Neural progenitor cell (in vitro differentiated cells): ENCODE results near the gene ABHD16B. TPM values are rescaled to one million over a fixed set of nuclear protein-coding genes. Genes with fewer than 3 reads are reported as not detected.
A peak's percentile ranks its signal among the peaks of the same experiment; 100 is the strongest.
"Not testable (repeated sequence)": the region's sequence is repeated elsewhere in the genome, so short reads cannot be mapped to it uniquely, and the experiment has no call there.

ENCODE experiments used
- DNase-seq: peaks from one replicate; pipeline ENCODE4 v3.0.0-alpha.2; 2016; ENCODE audit warnings: low spot score
- H2AFZ ChIP-seq: fragments of 200-600 bp; sonication (generic); replicated peaks from 2 replicates; pipeline ENCODE4 v1.6.1; 2016; ENCODE audit warnings: antibody characterized with exemption
- H3F3A ChIP-seq: fragments of 200-600 bp; sonication (generic); 2 replicates; pipeline ENCODE4 v1.6.1; 2016; ENCODE audit warnings: antibody characterized with exemption, low read depth
- H3K27ac ChIP-seq: fragments of 200-600 bp; sonication (generic); 2 replicates; pipeline ENCODE4 v1.5.1; 2016; ENCODE audit warnings: mild to moderate bottlenecking
- H3K27me3 ChIP-seq: fragments of 200-600 bp; sonication (generic); 2 replicates; pipeline ENCODE4 v1.6.1; 2016; ENCODE audit warnings: mild to moderate bottlenecking, moderate library complexity
- H3K36me3 ChIP-seq: fragments of 200-600 bp; sonication (generic); 2 replicates; pipeline ENCODE4 v1.5.1; 2016
- H3K4me1 ChIP-seq: fragments of 200-600 bp; sonication (generic); 2 replicates; pipeline ENCODE4 v1.6.1; 2016; ENCODE audit warnings: mixed run types
- H3K4me2 ChIP-seq: fragments of 200-600 bp; sonication (generic); 2 replicates; pipeline ENCODE4 v1.6.1; 2016
- H3K4me3 ChIP-seq: fragments of 200-600 bp; sonication (generic); 2 replicates; pipeline ENCODE4 v1.5.1; 2016
- H3K79me2 ChIP-seq: fragments of 200-600 bp; sonication (generic); 2 replicates; pipeline ENCODE4 v1.6.1; 2016; ENCODE audit warnings: low read depth
- H3K9ac ChIP-seq: fragments of 200-600 bp; sonication (generic); 2 replicates; pipeline ENCODE4 v1.6.1; 2016
- H3K9me3 ChIP-seq: fragments of 200-600 bp; sonication (generic); 2 replicates; pipeline ENCODE4 v1.5.1; 2016; ENCODE audit warnings: low read depth
- H4K20me1 ChIP-seq: fragments of 200-600 bp; sonication (generic); 2 replicates; pipeline ENCODE4 v1.6.1; 2016; ENCODE audit warnings: low read depth
- H3K27ac Mint-ChIP-seq: 3 replicates; pipeline ENCODE4 v1.8.0; 2021; ENCODE audit warnings: mixed read lengths
- H3K27me3 Mint-ChIP-seq: 2 replicates; pipeline ENCODE4 v1.8.0; 2022; ENCODE audit warnings: low read depth, mild to moderate bottlenecking, inconsistent platforms, moderate library complexity, mixed read lengths; ENCODE audit not compliant: insufficient read depth
- H3K36me3 Mint-ChIP-seq: 3 replicates; pipeline ENCODE4 v1.8.0; 2021; ENCODE audit warnings: mixed read lengths
- H3K4me1 Mint-ChIP-seq: 3 replicates; pipeline ENCODE4 v1.8.0; 2021; ENCODE audit warnings: mixed read lengths
- H3K4me3 Mint-ChIP-seq: 3 replicates; pipeline ENCODE4 v1.8.0; 2021; ENCODE audit warnings: mild to moderate bottlenecking, moderate library complexity, mixed read lengths
- H3K9me3 Mint-ChIP-seq: 3 replicates; pipeline ENCODE4 v1.8.0; 2020; ENCODE audit warnings: mixed read lengths
- EZH2 ChIP-seq: fragments of 200-600 bp; sonication (generic); IDR thresholded peaks from 2 replicates; pipeline ENCODE4 v1.6.1; 2017; ENCODE audit warnings: antibody characterized with exemption, mild to moderate bottlenecking, moderate library complexity
- EZH2phosphoT487 ChIP-seq: fragments of 200-600 bp; sonication (generic); IDR thresholded peaks from 2 replicates; pipeline ENCODE4 v1.6.1; 2017; ENCODE audit warnings: antibody characterized with exemption
- total RNA-seq: library from RNA; depleted of rRNA; stranded (reverse); fragments of >200 nt; gene quantifications from 2 replicates; pipeline ENCODE4 v1.2.3, GENCODE V29; 2015; ENCODE audit warnings: low replicate concordance
- TF ChIP-seq, protein P1 (sequence below): fragments of 200-600 bp; sonication (generic); IDR thresholded peaks from 2 replicates; pipeline ENCODE4 v1.5.1; 2017; ENCODE audit warnings: antibody characterized with exemption, mild to moderate bottlenecking

Gene ABHD16B
- total RNA-seq, 1 donor from 2014 or later, result not detected

- Mint-ChIP-seq H3K36me3 (peaks cover 12% of the 10 kb centered on the region), H3K27me3 (no peaks in the 10 kb centered on the region), H3K4me3 (peak within 1 kb of the TSS; percentile 98), H3K9me3 (no peaks in the 10 kb centered on the region), H3K4me1 (peaks cover 14% of the 10 kb centered on the region), H3K27ac (peak within 1 kb of the TSS; percentile 76)
- Histone ChIP-seq H3K27me3 (no peaks in the 10 kb centered on the region), H3K4me2 (peak within 1 kb of the TSS; percentile 92), H3F3A (peaks cover 17% of the 10 kb centered on the region), H2AFZ (peak within 1 kb of the TSS; percentile 64), H3K36me3 (no peaks in the 10 kb centered on the region), H3K9ac (peak within 1 kb of the TSS; percentile 80), H4K20me1 (no peaks in the 10 kb centered on the region), H3K4me3 (peak within 1 kb of the TSS; percentile 79), H3K9me3 (no peaks in the 10 kb centered on the region), H3K79me2 (peaks cover 37% of the 10 kb centered on the region), H3K4me1 (peaks cover 6% of the 10 kb centered on the region), H3K27ac (peak within 1 kb of the TSS; percentile 57)
- TF ChIP-seq, protein P1, sequence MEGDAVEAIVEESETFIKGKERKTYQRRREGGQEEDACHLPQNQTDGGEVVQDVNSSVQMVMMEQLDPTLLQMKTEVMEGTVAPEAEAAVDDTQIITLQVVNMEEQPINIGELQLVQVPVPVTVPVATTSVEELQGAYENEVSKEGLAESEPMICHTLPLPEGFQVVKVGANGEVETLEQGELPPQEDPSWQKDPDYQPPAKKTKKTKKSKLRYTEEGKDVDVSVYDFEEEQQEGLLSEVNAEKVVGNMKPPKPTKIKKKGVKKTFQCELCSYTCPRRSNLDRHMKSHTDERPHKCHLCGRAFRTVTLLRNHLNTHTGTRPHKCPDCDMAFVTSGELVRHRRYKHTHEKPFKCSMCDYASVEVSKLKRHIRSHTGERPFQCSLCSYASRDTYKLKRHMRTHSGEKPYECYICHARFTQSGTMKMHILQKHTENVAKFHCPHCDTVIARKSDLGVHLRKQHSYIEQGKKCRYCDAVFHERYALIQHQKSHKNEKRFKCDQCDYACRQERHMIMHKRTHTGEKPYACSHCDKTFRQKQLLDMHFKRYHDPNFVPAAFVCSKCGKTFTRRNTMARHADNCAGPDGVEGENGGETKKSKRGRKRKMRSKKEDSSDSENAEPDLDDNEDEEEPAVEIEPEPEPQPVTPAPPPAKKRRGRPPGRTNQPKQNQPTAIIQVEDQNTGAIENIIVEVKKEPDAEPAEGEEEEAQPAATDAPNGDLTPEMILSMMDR, result no peak
- TF ChIP-seq EZH2 (no peak), EZH2phosphoT487 (no peak)
- peak; percentile 99 for DNase-seq
These were observed 3.8 kb downstream of the ABHD16B start, which contains the start of gene TPD52L2 for GRCh38 chr20:63864978-63865640. TSS of gene TPD52L2 (plus strand) at chr20:63865270. CDS start at chr20:63865366, 96 bp downstream.

GRCh38 chr20:63867042-63867441 lies 5.7 kb downstream of the ABHD16B start:
- not testable (repeated sequence) for H3K27me3 Mint-ChIP-seq

DNA sequence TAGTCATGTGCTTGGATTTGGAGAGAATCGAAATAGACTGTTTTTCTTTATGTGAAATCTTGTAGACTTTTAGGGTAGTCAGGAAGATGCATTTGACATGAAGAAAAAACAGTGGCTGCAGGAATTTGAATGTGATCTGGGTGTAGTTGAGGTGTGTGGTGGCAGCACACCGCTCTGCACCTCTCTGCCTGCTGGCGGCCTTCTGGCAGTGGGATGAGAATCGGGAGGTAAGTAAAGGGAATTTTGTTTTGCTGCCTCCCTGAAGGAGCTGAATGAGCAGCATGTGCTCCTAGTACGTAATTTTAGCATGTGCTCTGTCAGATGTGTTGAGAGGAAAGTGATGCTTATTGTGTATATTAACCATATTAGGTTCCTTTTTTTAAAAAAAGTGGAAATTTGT lies 7.0 kb downstream of the ABHD16B start:
- no peaks in the 10 kb centered on the region for H3K9me3 Mint-ChIP-seq

More at GRCh38 chr20:63867042-63867441, 5.7 kb downstream of the ABHD16B start:
- not testable (repeated sequence) for H3K9me3 ChIP-seq, H3K4me1 ChIP-seq, H4K20me1 ChIP-seq, H3K27me3 ChIP-seq, H2AFZ ChIP-seq, H3K27ac Mint-ChIP-seq, H3K9ac ChIP-seq, H3K36me3 ChIP-seq, DNase-seq, H3K27ac ChIP-seq, H3K9me3 Mint-ChIP-seq, H3K4me2 ChIP-seq, H3K4me3 ChIP-seq
- H3K36me3 Mint-ChIP-seq, result peaks cover 13% of the 10 kb centered on the region
- H3K4me1 Mint-ChIP-seq, result peaks cover 12% of the 10 kb centered on the region
- peak overlapping the region; percentile 98 for H3K4me3 Mint-ChIP-seq
- peaks cover 37% of the 10 kb centered on the region for H3K79me2 ChIP-seq
- H3F3A ChIP-seq, result peaks cover 17% of the 10 kb centered on the region

More for the DNA sequence above, 7.0 kb downstream of the ABHD16B start:
- H3K4me3 Mint-ChIP-seq, result peak overlapping the region; percentile 35
- H2AFZ ChIP-seq, result no peak overlapping the region
- H3K9me3 ChIP-seq, result no peaks in the 10 kb centered on the region
- H3K4me3 ChIP-seq, result no peak overlapping the region
- no peak for DNase-seq
- H3K27ac Mint-ChIP-seq, result no peak overlapping the region
- no peaks in the 10 kb centered on the region for H4K20me1 ChIP-seq
- peaks cover 14% of the 10 kb centered on the region for H3K36me3 Mint-ChIP-seq
- peaks cover 12% of the 10 kb centered on the region for H3K4me1 Mint-ChIP-seq
- H3F3A ChIP-seq, result peaks cover 15% of the 10 kb centered on the region
- no peaks in the 10 kb centered on the region for H3K36me3 ChIP-seq
- peaks cover 2% of the 10 kb centered on the region for H3K27me3 Mint-ChIP-seq
- peaks cover 6% of the 10 kb centered on the region for H3K4me1 ChIP-seq
- H3K9ac ChIP-seq, result no peak overlapping the region
- peaks cover 37% of the 10 kb centered on the region for H3K79me2 ChIP-seq
- no peaks in the 10 kb centered on the region for H3K27me3 ChIP-seq
- H3K4me2 ChIP-seq, result no peak overlapping the region
- no peak overlapping the region for H3K27ac ChIP-seq
- no peak for TF ChIP-seq EZH2phosphoT487
- TF ChIP-seq, protein P1, result no peak
- TF ChIP-seq EZH2, result no peak
